SH-SY5Y (cell line): Measurements from ENCODE around the gene GCC1.

Experiments
- GATA2 ChIP-seq: IDR thresholded peaks from 2 replicates; pipeline ENCODE4 v1.6.1; 2011; ENCODE audit warnings: mild to moderate bottlenecking, low read depth, low read length
- GATA3 ChIP-seq: IDR thresholded peaks from 2 replicates; pipeline ENCODE4 v1.6.1; 2011; ENCODE audit warnings: low read depth, mild to moderate bottlenecking, low read length, moderate library complexity

DNA sequence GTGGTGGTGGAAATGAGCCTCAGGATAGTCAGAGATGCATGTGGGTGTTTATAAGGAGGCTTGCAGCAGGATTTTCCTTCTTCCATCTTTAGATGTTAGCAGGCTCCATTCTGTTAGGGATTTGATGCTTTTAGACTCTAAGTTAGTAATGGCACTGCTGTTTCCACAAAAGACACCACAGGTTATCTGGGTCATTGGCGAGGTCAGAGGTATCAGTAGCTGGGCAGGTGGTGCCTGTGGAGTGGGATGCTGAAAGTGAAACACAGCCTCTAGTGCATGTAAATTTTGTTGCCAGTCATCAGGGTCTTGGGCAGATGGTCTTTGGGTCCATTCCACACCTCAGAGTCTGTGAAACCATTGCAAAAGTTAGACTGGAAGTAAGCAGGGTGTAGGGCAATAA, 33.4 kb upstream of the GCC1 start:
- TF ChIP-seq GATA2 (no peak), GATA3 (no peak)
